OCI-LY1 (cell line): ENCODE measurements around the gene FOSB.

Source experiments
- H2AFZ ChIP-seq: fragments of 200-600 bp; sonication (generic), shearing (Covaris generic); 2 replicates; pipeline ENCODE4 v1.6.0; 2014; ENCODE audit warnings: antibody characterized with exemption, mild to moderate bottlenecking, low read length
- H3F3A ChIP-seq: fragments of 200-600 bp; sonication (generic), shearing (Covaris generic); 2 replicates; pipeline ENCODE4 v1.6.0; 2014; ENCODE audit warnings: mild to moderate bottlenecking, antibody characterized with exemption, low read length, moderate library complexity; ENCODE audit not compliant: insufficient read depth
- H3K27ac ChIP-seq: fragments of 200-600 bp; sonication (generic); 2 replicates; pipeline ENCODE4 v1.5.1; 2014; ENCODE audit warnings: low read length, mixed run types, mild to moderate bottlenecking, low read depth; ENCODE audit not compliant: poor library complexity, severe bottlenecking
- H3K27me3 ChIP-seq: fragments of 200-600 bp; sonication (generic); 2 replicates; pipeline ENCODE4 v1.6.0; 2014; ENCODE audit warnings: antibody characterized with exemption, mild to moderate bottlenecking, low read length, moderate library complexity; ENCODE audit not compliant: insufficient read depth
- H3K36me3 ChIP-seq: fragments of 200-600 bp; sonication (generic); 2 replicates; pipeline ENCODE4 v1.6.1; 2014; ENCODE audit warnings: mild to moderate bottlenecking, antibody characterized with exemption, low read length, moderate library complexity, mixed read lengths; ENCODE audit not compliant: insufficient read depth
- H3K4me1 ChIP-seq: fragments of 200-600 bp; sonication (generic); 2 replicates; pipeline ENCODE4 v1.5.1; 2014; ENCODE audit warnings: mild to moderate bottlenecking, low read length, moderate library complexity; ENCODE audit not compliant: insufficient read depth, severe bottlenecking
- H3K4me2 ChIP-seq: fragments of 200-600 bp; sonication (generic), shearing (Covaris generic); 2 replicates; pipeline ENCODE4 v1.6.1; 2014; ENCODE audit warnings: low read length
- H3K4me3 ChIP-seq: fragments of 200-600 bp; sonication (generic); 2 replicates; pipeline ENCODE4 v1.5.1; 2014; ENCODE audit warnings: low read length, low read depth, mild to moderate bottlenecking, mixed read lengths; ENCODE audit not compliant: poor library complexity, severe bottlenecking
- H3K79me2 ChIP-seq: fragments of 200-600 bp; shearing (Covaris generic); 2 replicates; pipeline ENCODE4 v1.6.1; 2016; ENCODE audit warnings: mixed run types, low read length, mixed read lengths; ENCODE audit not compliant: insufficient read depth
- H3K9ac ChIP-seq: fragments of 200-600 bp; sonication (generic), shearing (Covaris generic); 2 replicates; pipeline ENCODE4 v1.6.1; 2014; ENCODE audit warnings: mild to moderate bottlenecking, low read length, mixed read lengths
- H3K9me2 ChIP-seq: fragments of 200-600 bp; sonication (generic), shearing (Covaris generic); 2 replicates; pipeline ENCODE4 v1.6.1; 2014; ENCODE audit warnings: low read depth, mild to moderate bottlenecking, low read length, mixed read lengths
- H3K9me3 ChIP-seq: fragments of 200-600 bp; shearing (Covaris generic); 2 replicates; pipeline ENCODE4 v1.6.1; 2014; ENCODE audit warnings: low read length, mixed read lengths
- H4K20me1 ChIP-seq: fragments of 200-600 bp; sonication (generic), shearing (Covaris generic); 2 replicates; pipeline ENCODE4 v1.6.0; 2016; ENCODE audit warnings: mild to moderate bottlenecking, low read length; ENCODE audit not compliant: insufficient read depth
- CTCF ChIP-seq: fragments of 200-600 bp; sonication (generic), shearing (Covaris generic); IDR thresholded peaks from 2 replicates; pipeline ENCODE4 v1.5.1; 2017; ENCODE audit warnings: mild to moderate bottlenecking, antibody characterized with exemption, low read length, moderate library complexity, mixed read lengths
- EZH2 ChIP-seq: fragments of 200-600 bp; sonication (generic), shearing (Covaris generic); IDR thresholded peaks from 2 replicates; pipeline ENCODE4 v1.8.0; 2017; ENCODE audit warnings: borderline replicate concordance, mixed run types, mild to moderate bottlenecking, antibody characterized with exemption, low read length, moderate library complexity, mixed read lengths

FOSB gene

GRCh38 chr19:45502111-45502510 lies 34.3 kb downstream of the FOSB start:
- Histone ChIP-seq H3K4me3 (no peak overlapping the region), H3K9me2 (no peaks in the 10 kb centered on the region), H3K27ac (peak overlapping the region; percentile 47), H3K79me2 (no peaks in the 10 kb centered on the region), H3K4me1 (peaks cover 39% of the 10 kb centered on the region), H3K9ac (no peak overlapping the region), H3K4me2 (no peak overlapping the region; the same call in 1 of the 2 replicates), H3K9me3 (no peaks in the 10 kb centered on the region), H2AFZ (no peak overlapping the region), H3K27me3 (no peaks in the 10 kb centered on the region), H4K20me1 (no peaks in the 10 kb centered on the region), H3F3A (0 out of 2 replicates have a peak, but pooled peaks cover 5% of the 10 kb centered on the region), H3K36me3 (no peaks in the 10 kb centered on the region)
- TF ChIP-seq CTCF: no peak
- no peak for TF ChIP-seq EZH2

GRCh38 chr19:45503909-45504308 lies 36.1 kb downstream of the FOSB start:
- Histone ChIP-seq H3K9me2 (no peaks in the 10 kb centered on the region), H3K4me2 (no peak overlapping the region), H4K20me1 (no peaks in the 10 kb centered on the region), H3K27me3 (no peaks in the 10 kb centered on the region), H3K9me3 (no peaks in the 10 kb centered on the region), H3K4me3 (no peak overlapping the region), H3K27ac (no peak overlapping the region), H2AFZ (no peak overlapping the region), H3K9ac (no peak overlapping the region), H3K4me1 (peaks cover 28% of the 10 kb centered on the region), H3F3A (no peaks in the 10 kb centered on the region), H3K36me3 (no peaks in the 10 kb centered on the region), H3K79me2 (0 out of 2 replicates have a peak, but pooled peaks cover 4% of the 10 kb centered on the region)
- TF ChIP-seq EZH2 (no peak), CTCF (no peak)

- no peak overlapping the region; the same call in 1 of the 2 replicates for H3K9ac ChIP-seq
- H3F3A ChIP-seq: no peaks in the 10 kb centered on the region
- H3K4me1 ChIP-seq: peaks cover 39% of the 10 kb centered on the region
- 0 out of 2 replicates have a peak, but pooled peaks cover 7% of the 10 kb centered on the region for H3K79me2 ChIP-seq
- H3K4me3 ChIP-seq: peak overlapping the region; percentile 94
- no peaks in the 10 kb centered on the region for H4K20me1 ChIP-seq
- TF ChIP-seq EZH2: no peak
- TF ChIP-seq CTCF: no peak
- peak overlapping the region; percentile 63 for H3K27ac ChIP-seq
- no peaks in the 10 kb centered on the region for H3K27me3 ChIP-seq
- peak overlapping the region; percentile 83 for H3K4me2 ChIP-seq
- no peaks in the 10 kb centered on the region for H3K36me3 ChIP-seq
- H3K9me3 ChIP-seq: no peaks in the 10 kb centered on the region
- no peak overlapping the region; the same call in 1 of the 2 replicates for H2AFZ ChIP-seq
- no peaks in the 10 kb centered on the region for H3K9me2 ChIP-seq
Observed at GRCh38 chr19:45505151-45505995, 37.6 kb downstream of the FOSB start.
